HG02870 (cell line): ENCODE results near the gene PSPC1.

Experiments used
- ATAC-seq: cut with Tn5 transposase; IDR thresholded peaks from one replicate; pipeline ENCODE4 v1.9.1; 2021; ENCODE audit warnings: mild to moderate bottlenecking, moderate library complexity; ENCODE audit not compliant: unreplicated experiment

PSPC1 gene

DNA sequence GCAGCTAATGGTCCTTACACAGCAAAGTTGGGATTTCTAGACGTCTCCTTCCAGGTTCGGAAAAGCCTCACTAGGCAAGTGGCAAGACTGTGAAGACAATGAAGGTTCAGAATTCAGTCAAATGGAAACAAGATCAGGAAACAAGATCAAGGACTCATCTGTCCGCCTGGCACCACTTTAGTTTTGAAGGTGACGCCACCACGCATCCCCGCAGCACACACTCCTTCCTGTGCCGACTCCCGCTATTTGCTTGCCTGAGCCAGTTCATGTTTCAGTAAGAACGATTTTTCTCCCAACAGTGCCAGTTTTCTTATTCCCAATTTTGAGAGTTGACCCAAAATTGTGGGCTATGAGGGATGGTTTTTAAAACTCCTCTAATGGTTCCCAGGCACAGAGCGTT lies 107.8 kb downstream of the PSPC1 start:
- no peak for ATAC-seq

DNA sequence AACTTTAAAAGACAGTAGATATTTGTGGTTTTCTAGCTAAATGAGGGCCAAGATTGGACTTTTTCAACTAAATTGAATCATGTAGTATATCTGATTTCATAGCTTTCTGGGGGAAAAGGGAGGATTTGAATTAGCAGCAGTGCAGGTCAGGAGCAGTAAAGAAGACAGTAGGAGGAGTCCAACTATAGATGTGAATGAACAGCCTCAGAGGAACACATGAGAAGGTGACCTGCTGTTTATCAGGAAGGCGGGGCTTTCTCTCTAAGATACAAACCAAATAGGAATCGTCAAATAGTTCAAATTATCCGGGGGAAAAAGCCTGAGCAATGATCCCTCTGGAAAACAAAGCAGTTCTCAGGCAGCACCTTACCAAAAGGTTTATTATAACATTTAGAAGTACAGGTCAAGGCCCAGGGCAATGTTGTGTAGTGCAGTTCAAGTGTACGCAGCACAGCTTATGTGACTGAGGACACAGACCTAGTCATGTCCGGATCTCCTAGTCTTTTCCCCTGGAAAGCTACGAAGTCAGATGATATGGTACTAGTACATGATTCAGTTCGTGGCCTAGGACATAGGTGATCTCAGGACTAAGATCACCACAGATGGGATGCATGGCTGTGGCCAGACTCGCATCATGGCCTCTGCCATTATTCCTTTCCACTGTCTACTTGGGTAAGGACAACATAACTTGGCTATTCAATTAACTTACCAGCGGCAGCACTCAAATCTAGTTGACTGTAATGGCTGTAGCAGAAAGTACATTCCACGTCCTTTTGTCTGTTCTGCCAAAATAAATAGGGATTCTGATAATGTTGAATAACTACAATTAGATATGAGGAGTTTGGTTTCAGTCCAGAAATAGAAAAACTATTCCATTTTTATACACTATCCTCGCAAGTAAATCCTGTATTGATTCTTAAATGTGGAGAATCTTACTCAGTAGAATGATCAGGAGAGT lies 109.0 kb downstream of the PSPC1 start:
- no peak for ATAC-seq

DNA sequence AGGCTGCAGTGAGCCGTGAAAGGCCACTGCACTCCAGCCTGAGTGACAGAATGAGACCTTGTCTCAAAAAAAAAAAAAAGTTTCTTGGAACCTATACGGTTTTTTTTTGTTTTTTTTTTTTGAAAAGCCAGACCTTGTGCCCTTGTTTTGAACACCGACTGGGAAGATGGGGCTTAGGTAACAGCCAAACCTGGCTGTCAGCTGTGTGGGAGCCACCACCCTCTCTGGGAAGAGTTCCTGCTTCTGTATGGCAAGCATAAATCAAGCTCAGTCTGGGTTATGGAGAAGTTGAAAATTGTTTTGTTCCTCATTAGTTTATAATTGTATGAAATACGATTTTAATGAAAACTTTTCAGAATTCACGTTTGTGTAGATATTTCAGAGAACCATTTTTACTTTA lies 109.8 kb downstream of the PSPC1 start:
- ATAC-seq = no peak

DNA sequence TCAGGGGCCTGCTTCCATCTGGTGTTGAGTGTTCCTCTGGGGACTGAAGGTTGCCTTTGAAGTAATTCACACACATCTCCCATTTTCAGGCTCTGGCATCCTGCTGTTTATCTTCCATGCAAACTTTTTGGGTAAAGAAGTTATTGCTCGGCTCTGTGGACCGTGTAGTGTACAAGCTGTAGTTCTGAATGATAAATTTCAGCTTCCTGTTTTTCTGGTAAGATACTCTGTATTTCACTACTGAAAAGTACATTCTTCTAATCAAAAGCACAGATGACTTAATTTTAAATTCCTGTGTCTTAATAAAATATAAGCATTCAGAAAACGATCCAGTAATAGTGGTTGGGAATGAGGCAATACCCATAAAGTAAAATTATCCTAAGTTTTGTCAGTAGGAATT lies 112.6 kb downstream of the PSPC1 start:
- ATAC-seq = no peak

DNA sequence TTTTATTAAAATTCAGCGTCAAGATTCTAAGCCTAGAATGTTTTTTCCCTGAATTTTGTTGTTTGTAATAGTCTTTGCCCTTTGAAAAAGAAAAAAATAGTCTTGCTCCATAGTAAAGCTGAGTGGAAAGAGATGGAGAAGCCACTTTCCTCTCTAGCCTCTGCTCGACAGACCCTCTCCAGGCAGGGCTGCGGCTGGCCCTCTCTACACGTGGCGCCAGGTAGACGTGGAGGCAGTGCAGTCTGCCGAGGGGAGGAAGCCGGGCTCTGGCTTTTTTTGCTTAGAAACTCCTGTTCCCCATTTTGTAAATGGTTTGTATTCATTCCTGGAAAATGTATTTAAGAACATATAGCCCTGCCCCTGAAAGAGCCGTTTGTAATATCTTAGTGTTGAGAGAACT lies 114.0 kb downstream of the PSPC1 start:
- ATAC-seq = no peak

DNA sequence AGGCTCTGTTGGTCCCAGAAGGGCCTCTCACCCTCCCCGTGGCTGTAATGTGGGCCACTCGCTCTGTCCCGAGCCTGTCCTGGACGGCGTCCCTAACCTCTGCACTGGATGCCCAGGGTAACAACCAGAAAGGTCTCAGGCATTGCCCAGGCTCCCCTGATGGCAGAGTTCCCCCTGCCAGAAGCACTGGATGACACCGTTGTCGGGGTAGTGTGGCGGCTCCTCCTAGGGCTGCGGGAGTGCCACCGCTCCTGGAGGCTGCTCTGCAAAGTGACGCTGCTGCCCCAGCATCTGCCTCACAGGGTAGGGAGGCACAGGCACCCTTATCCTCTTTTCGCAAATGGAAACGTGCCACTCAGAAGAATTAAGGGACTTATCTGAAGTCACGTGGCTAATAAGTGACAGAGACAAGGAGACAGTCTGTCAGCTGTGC lies 117.3 kb downstream of the PSPC1 start:
- ATAC-seq = no peak

DNA sequence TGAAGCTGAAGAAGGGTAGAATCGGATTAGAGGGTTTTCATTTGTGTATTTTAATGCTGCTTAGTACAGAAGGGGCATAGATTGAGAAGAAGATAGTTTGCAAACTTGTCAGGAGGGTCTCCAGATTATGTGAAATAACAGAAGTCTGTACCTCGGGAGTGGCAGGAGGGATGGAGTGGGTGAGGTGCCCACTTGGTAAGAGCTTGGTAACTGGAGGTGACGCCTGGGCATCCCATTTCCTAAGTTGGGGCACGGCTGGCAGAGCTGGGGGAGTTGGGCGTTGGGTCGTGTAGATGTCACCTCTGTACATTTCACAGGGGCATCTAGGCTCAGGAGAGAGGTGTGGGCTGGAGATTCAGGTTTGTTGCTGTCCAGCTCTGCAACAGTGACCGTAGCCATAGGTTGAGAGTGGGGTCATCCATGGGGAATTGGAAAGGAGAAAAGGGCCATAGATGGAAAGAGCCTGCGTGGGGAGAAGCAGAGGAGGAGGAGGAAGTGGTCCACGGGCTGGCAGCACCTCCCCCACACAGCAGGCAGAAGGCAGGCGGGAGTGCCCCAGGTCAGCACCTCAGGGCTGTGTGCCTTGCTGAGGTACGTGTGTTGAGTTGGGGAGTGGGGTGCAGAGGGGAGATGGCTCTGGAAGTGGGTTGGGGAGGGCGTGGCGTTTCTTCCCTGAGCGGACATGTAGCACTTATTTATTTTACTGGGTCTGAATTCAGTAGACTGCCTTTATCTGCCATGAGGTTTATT lies 118.1 kb downstream of the PSPC1 start:
- ATAC-seq = no peak

DNA sequence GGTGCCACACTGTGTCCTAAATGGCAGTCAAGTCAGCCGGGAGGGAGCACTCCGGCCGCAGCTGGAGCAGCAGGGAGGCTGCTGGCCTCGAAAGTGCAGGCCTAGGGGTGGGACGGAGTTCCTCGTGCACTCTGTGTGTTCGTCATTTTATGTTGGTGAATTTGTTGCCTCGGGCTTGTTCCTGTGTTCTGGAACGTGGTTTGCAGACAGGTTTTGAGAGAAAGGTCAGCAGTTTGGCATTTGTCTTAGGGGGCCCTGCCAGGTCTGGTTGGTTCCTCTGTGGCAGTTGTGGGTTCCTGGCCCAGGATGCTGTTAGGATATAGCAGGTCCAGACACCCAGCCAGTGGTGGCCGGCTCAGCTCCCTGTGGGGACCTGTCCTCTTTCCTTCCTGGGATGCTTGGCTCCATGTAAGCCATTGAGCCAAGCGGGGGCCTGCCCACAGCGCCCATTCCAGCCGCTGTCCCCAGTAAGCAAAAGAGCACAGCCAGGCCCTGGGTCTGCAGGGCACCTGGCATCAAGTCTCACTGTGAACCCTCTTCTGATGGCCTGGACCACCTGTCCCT lies 119.2 kb downstream of the PSPC1 start:
- ATAC-seq = no peak

DNA sequence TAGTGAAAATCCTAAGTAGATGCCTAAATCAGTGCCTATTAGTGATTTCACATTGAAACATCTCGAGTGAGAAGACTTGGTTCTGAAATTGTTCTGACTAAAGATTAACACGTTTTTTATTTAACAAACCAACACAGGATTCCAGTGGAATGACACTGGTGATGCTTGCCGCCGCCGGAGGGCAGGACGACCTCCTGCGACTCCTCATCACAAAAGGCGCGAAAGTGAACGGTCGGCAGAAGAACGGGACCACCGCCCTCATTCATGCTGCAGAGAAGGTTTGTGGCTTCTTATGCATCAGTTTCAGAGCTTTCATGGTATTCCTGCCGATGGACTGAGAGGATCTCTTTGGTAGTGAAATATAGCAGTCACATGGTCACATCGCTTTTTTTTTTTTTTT lies 121.2 kb downstream of the PSPC1 start:
- ATAC-seq = no peak

DNA sequence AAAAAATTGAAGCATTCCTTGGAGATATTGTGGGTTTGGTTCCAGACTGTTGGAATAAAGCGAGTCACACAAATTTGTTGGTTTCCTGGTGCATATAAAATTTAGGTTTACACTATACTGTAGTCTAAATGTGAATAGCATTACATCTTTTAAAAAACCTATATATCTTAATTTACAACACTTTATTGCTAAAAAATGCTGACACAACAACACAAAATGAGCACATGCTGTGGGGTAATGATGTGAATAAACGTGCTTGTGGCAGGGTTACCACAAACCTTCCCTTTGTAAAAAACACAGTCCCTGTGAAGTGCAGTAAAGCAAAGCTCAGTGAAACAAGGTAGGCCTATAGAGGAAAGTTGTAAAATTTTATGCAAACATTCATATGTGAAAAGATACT lies 121.6 kb downstream of the PSPC1 start:
- ATAC-seq = no peak

DNA sequence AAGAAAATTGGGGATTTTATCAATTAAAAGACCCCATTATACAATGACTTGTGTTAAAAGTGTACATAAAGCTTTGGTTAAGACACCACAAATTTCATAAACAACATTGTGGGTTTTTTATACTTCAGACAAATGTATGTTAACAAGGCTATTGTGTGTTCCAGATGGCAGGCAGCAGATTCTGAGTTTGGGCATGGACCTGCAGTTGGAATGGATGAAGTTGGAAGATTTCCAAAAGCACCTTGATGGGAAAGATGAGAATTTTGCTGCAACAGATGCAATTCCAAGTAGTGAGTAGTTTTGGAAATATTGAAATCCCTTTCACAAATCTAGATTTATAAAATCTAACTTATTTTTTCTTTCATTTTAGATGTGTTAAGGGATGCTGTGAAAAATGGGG lies 123.9 kb downstream of the PSPC1 start:
- no peak for ATAC-seq

DNA sequence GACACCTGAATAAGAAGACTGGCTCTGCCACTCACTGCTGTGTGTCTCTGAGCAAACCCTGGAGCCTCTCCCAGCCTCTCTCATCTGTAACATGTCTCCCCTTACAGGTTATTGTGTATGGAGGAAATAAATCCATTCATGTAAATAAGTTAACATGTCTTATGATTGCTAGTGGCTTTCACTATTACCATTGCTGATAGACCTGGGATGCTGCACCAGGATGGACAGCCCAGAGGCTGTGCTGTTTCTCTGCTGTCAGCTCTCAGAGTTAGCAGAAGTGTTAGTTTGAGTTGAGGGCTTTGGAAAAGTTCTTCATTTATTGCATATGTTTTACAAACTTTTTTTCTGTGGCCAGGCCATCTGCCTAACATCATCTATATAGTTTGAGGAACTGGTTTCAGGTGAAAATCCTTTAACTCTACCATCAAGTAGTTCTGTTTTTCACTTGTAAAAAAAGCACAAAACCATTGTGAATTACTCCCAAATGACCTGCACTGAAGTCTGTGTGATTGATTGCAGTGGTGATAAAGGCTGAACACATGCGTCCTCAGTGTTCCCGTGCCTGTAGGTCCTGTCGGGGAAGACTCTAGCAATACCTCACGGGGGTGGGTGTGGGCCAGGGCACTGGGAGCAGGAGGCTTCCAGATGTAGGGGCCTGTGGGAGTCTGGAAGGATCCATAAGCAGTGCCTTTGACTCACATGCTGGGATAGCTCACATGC lies 124.7 kb downstream of the PSPC1 start:
- no peak for ATAC-seq
